K562 (cell line): ENCODE data around the gene DNMT3L.
"Not testable (repeated sequence)": the region's sequence is repeated elsewhere in the genome, so short reads cannot be mapped to it uniquely, and the experiment has no call there.

Experiments
- NFRKB ChIP-seq: fragments of 450-650 bp; IDR thresholded peaks from 2 replicates; pipeline ENCODE4 v1.6.1; 2016; ENCODE audit warnings: low read depth
- POLR2AphosphoS5 ChIP-seq: IDR thresholded peaks from 2 replicates; pipeline ENCODE4 v1.6.1; 2011; ENCODE audit warnings: mild to moderate bottlenecking, low read depth, low read length, moderate library complexity; ENCODE audit not compliant: control insufficient read depth, insufficient read depth
- SIN3A ChIP-seq, 2 experiments: fragments of 150-350 bp in 1 of 2; IDR thresholded peaks; 2 replicates each; pipeline ENCODE4 v1.6.1; 2011 to 2016; ENCODE audit warnings: borderline replicate concordance in 2 of 2, low read depth in 2 of 2, low read length in 2 of 2, mild to moderate bottlenecking in 2 of 2, moderate library complexity in 2 of 2; ENCODE audit not compliant: control insufficient read depth in 1 of 2
- TF ChIP-seq, protein P1 (sequence below), 3 experiments: IDR thresholded peaks in 2 of 3; conservative IDR thresholded peaks in 1 of 3; 2 replicates each; pipeline ENCODE4 v1.5.1; 2011 to 2012; ENCODE audit warnings: low read length in 3 of 3, mild to moderate bottlenecking in 3 of 3, control low read depth in 2 of 3, improper control_type of control experiment in 1 of 3, inconsistent platforms in 1 of 3, low read depth in 1 of 3, mixed read lengths in 1 of 3, moderate library complexity in 1 of 3; ENCODE audit not compliant: insufficient read depth in 2 of 3
- TF ChIP-seq, protein P2 (sequence below): sonication (generic); formaldehyde crosslinking; IDR thresholded peaks from 2 replicates; pipeline ENCODE4 v1.8.1; 2023; ENCODE audit warnings: mild to moderate bottlenecking, missing genetic modification reagents
- TF ChIP-seq, protein P3 (sequence below), 2 experiments: fragments of 450-650 bp in 1 of 2; sonication (generic) in 1 of 2; formaldehyde crosslinking in 1 of 2; IDR thresholded peaks in 1 of 2; conservative IDR thresholded peaks in 1 of 2; 2 replicates each; pipeline versions ENCODE4 v1.6.1 to v1.8.1; 2016 to 2023; ENCODE audit warnings: mild to moderate bottlenecking in 2 of 2, moderate library complexity in 2 of 2, inconsistent platforms in 1 of 2, missing genetic modification reagents in 1 of 2

GRCh38 chr21:44199997-44200396 is 61.7 kb downstream of the DNMT3L start:
- TF ChIP-seq, protein P1, sequence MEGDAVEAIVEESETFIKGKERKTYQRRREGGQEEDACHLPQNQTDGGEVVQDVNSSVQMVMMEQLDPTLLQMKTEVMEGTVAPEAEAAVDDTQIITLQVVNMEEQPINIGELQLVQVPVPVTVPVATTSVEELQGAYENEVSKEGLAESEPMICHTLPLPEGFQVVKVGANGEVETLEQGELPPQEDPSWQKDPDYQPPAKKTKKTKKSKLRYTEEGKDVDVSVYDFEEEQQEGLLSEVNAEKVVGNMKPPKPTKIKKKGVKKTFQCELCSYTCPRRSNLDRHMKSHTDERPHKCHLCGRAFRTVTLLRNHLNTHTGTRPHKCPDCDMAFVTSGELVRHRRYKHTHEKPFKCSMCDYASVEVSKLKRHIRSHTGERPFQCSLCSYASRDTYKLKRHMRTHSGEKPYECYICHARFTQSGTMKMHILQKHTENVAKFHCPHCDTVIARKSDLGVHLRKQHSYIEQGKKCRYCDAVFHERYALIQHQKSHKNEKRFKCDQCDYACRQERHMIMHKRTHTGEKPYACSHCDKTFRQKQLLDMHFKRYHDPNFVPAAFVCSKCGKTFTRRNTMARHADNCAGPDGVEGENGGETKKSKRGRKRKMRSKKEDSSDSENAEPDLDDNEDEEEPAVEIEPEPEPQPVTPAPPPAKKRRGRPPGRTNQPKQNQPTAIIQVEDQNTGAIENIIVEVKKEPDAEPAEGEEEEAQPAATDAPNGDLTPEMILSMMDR (IDR thresholded peaks at IDR 0.05 in 2 of 3, conservative IDR thresholded peaks at IDR 0.05 in 1 of 3; ENCODE audit: insufficient read depth in 2 of 3, low read depth in 1 of 3, low read length in 3 of 3): not testable (repeated sequence)
- TF ChIP-seq, protein P2, sequence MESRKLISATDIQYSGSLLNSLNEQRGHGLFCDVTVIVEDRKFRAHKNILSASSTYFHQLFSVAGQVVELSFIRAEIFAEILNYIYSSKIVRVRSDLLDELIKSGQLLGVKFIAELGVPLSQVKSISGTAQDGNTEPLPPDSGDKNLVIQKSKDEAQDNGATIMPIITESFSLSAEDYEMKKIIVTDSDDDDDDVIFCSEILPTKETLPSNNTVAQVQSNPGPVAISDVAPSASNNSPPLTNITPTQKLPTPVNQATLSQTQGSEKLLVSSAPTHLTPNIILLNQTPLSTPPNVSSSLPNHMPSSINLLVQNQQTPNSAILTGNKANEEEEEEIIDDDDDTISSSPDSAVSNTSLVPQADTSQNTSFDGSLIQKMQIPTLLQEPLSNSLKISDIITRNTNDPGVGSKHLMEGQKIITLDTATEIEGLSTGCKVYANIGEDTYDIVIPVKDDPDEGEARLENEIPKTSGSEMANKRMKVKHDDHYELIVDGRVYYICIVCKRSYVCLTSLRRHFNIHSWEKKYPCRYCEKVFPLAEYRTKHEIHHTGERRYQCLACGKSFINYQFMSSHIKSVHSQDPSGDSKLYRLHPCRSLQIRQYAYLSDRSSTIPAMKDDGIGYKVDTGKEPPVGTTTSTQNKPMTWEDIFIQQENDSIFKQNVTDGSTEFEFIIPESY (CRISPR knock-in tag): not testable (repeated sequence)
- not testable (repeated sequence) for TF ChIP-seq POLR2AphosphoS5; NFRKB; SIN3A (IDR thresholded peaks at IDR 0.05; ENCODE audit: borderline replicate concordance in 2 of 2, control insufficient read depth in 1 of 2, low read depth in 2 of 2, low read length in 2 of 2)
- TF ChIP-seq, protein P3, sequence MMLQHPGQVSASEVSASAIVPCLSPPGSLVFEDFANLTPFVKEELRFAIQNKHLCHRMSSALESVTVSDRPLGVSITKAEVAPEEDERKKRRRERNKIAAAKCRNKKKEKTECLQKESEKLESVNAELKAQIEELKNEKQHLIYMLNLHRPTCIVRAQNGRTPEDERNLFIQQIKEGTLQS (IDR thresholded peaks at IDR 0.05): not testable (repeated sequence)
- TF ChIP-seq, protein P3 (CRISPR knock-in tag; conservative IDR thresholded peaks at IDR 0.05): not testable (repeated sequence)
